Measurements from ENCODE around the gene KRTAP5-2.

- no peak for TF ChIP-seq CTCF (IDR thresholded peaks at IDR 0.05)
- no peak for TF ChIP-seq POLR2AphosphoS5 (IDR thresholded peaks at IDR 0.05)
- no peak for TF ChIP-seq POLR2A (IDR thresholded peaks at IDR 0.05)
These were observed 33.0 kb upstream of the KRTAP5-2 start for GRCh38 chr11:1631066-1631568.

All from breast epithelium (tissue), 3 donors.